ENCODE data around the gene CDKL1. TPM values are rescaled to one million over a fixed set of nuclear protein-coding genes. Genes with fewer than 3 reads are reported as not detected.

CDKL1 gene
- polyA plus RNA-seq, 1 donor (not counting 4 experiments of a cell fraction or from before 2014, with no cell fraction given), result 4.7 TPM

GRCh38 chr14:50352584-50352983, 44.1 kb downstream of the CDKL1 start:
- DNase-seq (ENCODE audit: low read depth, low spot score), result no peak
- no peaks in the 10 kb centered on the region for H3K9me1 ChIP-seq (ENCODE audit: control insufficient read depth, extremely low read depth, insufficient read depth, low read length)
- TF ChIP-seq CTCF (optimal IDR thresholded peaks at IDR 0.05 in 1 of 3, IDR thresholded peaks at IDR 0.05 in 1 of 3, conservative IDR thresholded peaks at IDR 0.05 in 1 of 3; ENCODE audit: extremely low read depth in 1 of 3, insufficient read depth in 2 of 3, low read length in 3 of 3), result no peak
- TF ChIP-seq EZH2 (IDR thresholded peaks at IDR 0.05; ENCODE audit: low read length), result no peak
- no peak overlapping the region for H3K4me3 ChIP-seq (ENCODE audit: control insufficient read depth in 2 of 3, extremely low read depth in 1 of 3, insufficient read depth in 2 of 3, low read depth in 1 of 3, low read length in 3 of 3)
- peaks cover 4% of the 10 kb centered on the region for H3K4me1 ChIP-seq (ENCODE audit: control insufficient read depth, extremely low read depth, insufficient read depth, low read length)
- no peak overlapping the region for H2AFZ ChIP-seq (ENCODE audit: control insufficient read depth, low read length)
- H4K20me1 ChIP-seq (ENCODE audit: control insufficient read depth, extremely low read depth, insufficient read depth, low read length), result no peaks in the 10 kb centered on the region
- H3K36me3 ChIP-seq (ENCODE audit: control insufficient read depth in 2 of 2, extremely low read depth in 1 of 2, insufficient read depth in 2 of 2, low read length in 2 of 2), result no peaks in the 10 kb centered on the region
- H3K79me2 ChIP-seq (ENCODE audit: control insufficient read depth, insufficient read depth, low read length), result no peaks in the 10 kb centered on the region
- FAIRE-seq, result no peak
- H3K27me3 ChIP-seq (ENCODE audit: control insufficient read depth, extremely low read depth, insufficient read depth, low read length), result no peaks in the 10 kb centered on the region
- no peak overlapping the region for H3K9ac ChIP-seq (ENCODE audit: control insufficient read depth, extremely low read depth, insufficient read depth, low read length)
- no peaks in the 10 kb centered on the region for H3K9me3 ChIP-seq (ENCODE audit: control insufficient read depth, low read depth, low read length)
- dilution Hi-C loops (cut with MboI; ENCODE audit: extremely low pct_ligation_motif_present, low sequenced_read_pairs), result no loop called here
- no peak overlapping the region for H3K27ac ChIP-seq (ENCODE audit: control insufficient read depth, insufficient read depth, low read length)
- no peak overlapping the region for H3K4me2 ChIP-seq (ENCODE audit: control insufficient read depth, extremely low read depth, insufficient read depth, low read depth, low read length)

GRCh38 chr14:50350975-50351374, 45.7 kb downstream of the CDKL1 start:
- Histone ChIP-seq H2AFZ (ENCODE audit: control insufficient read depth, low read length) (no peak overlapping the region), H3K4me3 (ENCODE audit: control insufficient read depth in 2 of 3, extremely low read depth in 1 of 3, insufficient read depth in 2 of 3, low read depth in 1 of 3, low read length in 3 of 3) (no peak overlapping the region), H3K36me3 (ENCODE audit: control insufficient read depth in 2 of 2, extremely low read depth in 1 of 2, insufficient read depth in 2 of 2, low read length in 2 of 2) (no peaks in the 10 kb centered on the region), H3K9ac (ENCODE audit: control insufficient read depth, extremely low read depth, insufficient read depth, low read length) (no peak overlapping the region), H3K9me1 (ENCODE audit: control insufficient read depth, extremely low read depth, insufficient read depth, low read length) (no peaks in the 10 kb centered on the region), H3K79me2 (ENCODE audit: control insufficient read depth, insufficient read depth, low read length) (no peaks in the 10 kb centered on the region), H3K4me1 (ENCODE audit: control insufficient read depth, extremely low read depth, insufficient read depth, low read length) (peaks cover 10% of the 10 kb centered on the region), H4K20me1 (ENCODE audit: control insufficient read depth, extremely low read depth, insufficient read depth, low read length) (no peaks in the 10 kb centered on the region), H3K27ac (ENCODE audit: control insufficient read depth, insufficient read depth, low read length) (no peak overlapping the region), H3K9me3 (ENCODE audit: control insufficient read depth, low read depth, low read length) (no peaks in the 10 kb centered on the region), H3K27me3 (ENCODE audit: control insufficient read depth, extremely low read depth, insufficient read depth, low read length) (no peaks in the 10 kb centered on the region), H3K4me2 (ENCODE audit: control insufficient read depth, extremely low read depth, insufficient read depth, low read depth, low read length) (no peak overlapping the region)
- no peak for DNase-seq (ENCODE audit: low read depth, low spot score)
- TF ChIP-seq EZH2 (IDR thresholded peaks at IDR 0.05; ENCODE audit: low read length) (no peak), CTCF (optimal IDR thresholded peaks at IDR 0.05 in 1 of 3, IDR thresholded peaks at IDR 0.05 in 1 of 3, conservative IDR thresholded peaks at IDR 0.05 in 1 of 3; ENCODE audit: extremely low read depth in 1 of 3, insufficient read depth in 2 of 3, low read length in 3 of 3) (no peak)
- dilution Hi-C loops (cut with MboI; ENCODE audit: extremely low pct_ligation_motif_present, low sequenced_read_pairs), result no loop called here
- FAIRE-seq, result no peak

Measured in keratinocyte (primary cell).